Colonic mucosa (tissue), 4 donors: ENCODE measurements around the gene TACR2. TPM values are rescaled to one million over a fixed set of nuclear protein-coding genes. Genes with fewer than 3 reads are reported as not detected.

ENCODE experiments used
- DNase-seq: peaks from one replicate; pipeline ENCODE4 v3.0.0-alpha.2; 2020
- H3K27ac ChIP-seq: fragments of 200-600 bp; one replicate; pipeline ENCODE4 v1.8.0; 2021
- H3K27me3 ChIP-seq: fragments of 200-600 bp; one replicate; pipeline ENCODE4 v1.8.0; 2021
- H3K36me3 ChIP-seq: fragments of 200-600 bp; one replicate; pipeline ENCODE4 v1.8.0; 2021
- H3K4me1 ChIP-seq: fragments of 200-600 bp; one replicate; pipeline ENCODE4 v1.8.0; 2021; ENCODE audit warnings: mild to moderate bottlenecking
- H3K4me3 ChIP-seq: fragments of 200-600 bp; one replicate; pipeline ENCODE4 v1.8.0; 2021
- H3K9ac ChIP-seq, 2 donors: one replicate each; pipeline ENCODE4 v1.7.0; 2013; ENCODE audit warnings: control low read depth in 2 of 2, low read depth in 2 of 2, low read length in 2 of 2
- H3K9me3 ChIP-seq: fragments of 200-600 bp; one replicate; pipeline ENCODE4 v1.8.0; 2021
- CTCF ChIP-seq: fragments of 200-600 bp; IDR thresholded peaks from one replicate; pipeline ENCODE4 v1.8.0; 2022; ENCODE audit warnings: antibody characterized with exemption, mild to moderate bottlenecking
- intact Hi-C: fragments of 100-400 bp; cut with DNase I; formaldehyde crosslinking; loops from one replicate; pipeline ENCODE4 v1.14.1; 2022
- total RNA-seq, 2 donors: library from RNA; stranded (reverse); fragmentation: NEBNext Ultra II Directional in 1 of 2; extraction: Animal tissue kit (Norgen Biotek cat#: 25700) in 1 of 2; gene quantifications; one replicate each; pipeline ENCODE4 v1.2.1, GENCODE V29; 2021
- donor health status: healthy.
- donor health status: DM: no; HTN: no; CAD: no.
- donor health status: DM: no; HTN: no; CAD: no.

TACR2 gene
- total RNA-seq, 2 donors from 2014 or later, result 0.22 to 18.8 TPM

- H3K9ac ChIP-seq, result no peak overlapping the region
- intact Hi-C loops, result no loop called here
- H3K9me3 ChIP-seq, result no peaks in the 10 kb centered on the region
- H3K27me3 ChIP-seq, result no peaks in the 10 kb centered on the region
- H3K4me3 ChIP-seq, result no peak overlapping the region
- no peaks in the 10 kb centered on the region for H3K36me3 ChIP-seq
- TF ChIP-seq CTCF, result no peak
- no peak overlapping the region for H3K27ac ChIP-seq
- H3K4me1 ChIP-seq, result no peaks in the 10 kb centered on the region
- DNase-seq, result no peak
Measured at GRCh38 chr10:69412232-69412790, 4.4 kb downstream of the TACR2 start.

GRCh38 chr10:69411476-69411875 is 5.2 kb downstream of the TACR2 start:
- intact Hi-C loops, result no loop called here
- no peak overlapping the region for H3K27ac ChIP-seq
- no peak overlapping the region for H3K9ac ChIP-seq
- TF ChIP-seq CTCF, result no peak
- H3K27me3 ChIP-seq, result no peaks in the 10 kb centered on the region
- no peak overlapping the region for H3K4me3 ChIP-seq
- H3K36me3 ChIP-seq, result no peaks in the 10 kb centered on the region
- H3K4me1 ChIP-seq, result no peaks in the 10 kb centered on the region
- no peaks in the 10 kb centered on the region for H3K9me3 ChIP-seq
- DNase-seq, result no peak

- intact Hi-C loops, result no loop called here
Measured at GRCh38 chr10:69410487-69410886, 6.2 kb downstream of the TACR2 start.

GRCh38 chr10:69409968-69410367 is 6.8 kb downstream of the TACR2 start:
- no peak overlapping the region for H3K4me3 ChIP-seq
- no peak for TF ChIP-seq CTCF
- no peak overlapping the region for H3K9ac ChIP-seq
- intact Hi-C loops, result loop anchor here (1.0 to 5.0 kb wide), 3 partner anchors 11 to 227 kb away; no protein-coding TSS in a partner anchor
- no peak overlapping the region for H3K27ac ChIP-seq
- no peaks in the 10 kb centered on the region for H3K4me1 ChIP-seq
- H3K36me3 ChIP-seq, result no peaks in the 10 kb centered on the region
- DNase-seq, result no peak
- H3K9me3 ChIP-seq, result no peaks in the 10 kb centered on the region
- H3K27me3 ChIP-seq, result no peaks in the 10 kb centered on the region

More at GRCh38 chr10:69410487-69410886, 6.2 kb downstream of the TACR2 start:
- Histone ChIP-seq H3K36me3 (no peaks in the 10 kb centered on the region), H3K27ac (no peak overlapping the region), H3K27me3 (no peaks in the 10 kb centered on the region), H3K9me3 (no peaks in the 10 kb centered on the region), H3K4me1 (no peaks in the 10 kb centered on the region), H3K4me3 (no peak overlapping the region), H3K9ac (no peak overlapping the region)
- no peak for DNase-seq
- TF ChIP-seq CTCF, result no peak

- TF ChIP-seq CTCF, result no peak
- Histone ChIP-seq H3K36me3 (no peaks in the 10 kb centered on the region), H3K9ac (no peak overlapping the region), H3K4me3 (peak overlapping the region; percentile 13), H3K27ac (peak overlapping the region; percentile 90), H3K4me1 (no peaks in the 10 kb centered on the region), H3K27me3 (no peaks in the 10 kb centered on the region), H3K9me3 (no peaks in the 10 kb centered on the region)
- intact Hi-C loops, result loop anchor here (1.0 to 5.0 kb wide), 3 partner anchors 12 to 228 kb away; no protein-coding TSS in a partner anchor
- no peak for DNase-seq
Measured at GRCh38 chr10:69409176-69409495, 7.6 kb downstream of the TACR2 start.
